GM23248 (cell line): ENCODE results near the gene DAO. TPM values are rescaled to one million over a fixed set of nuclear protein-coding genes. Genes with fewer than 3 reads are reported as not detected.

Experiments used
- DNase-seq: peaks from one replicate; pipeline ENCODE4 v3.0.0-alpha.2; 2015
- H2AFZ ChIP-seq: fragments of 200-600 bp; sonication (generic); 2 replicates; pipeline ENCODE4 v1.6.1; 2016; ENCODE audit warnings: antibody characterized with exemption
- H3F3A ChIP-seq: fragments of 200-600 bp; sonication (generic); 2 replicates; pipeline ENCODE4 v1.6.1; 2016; ENCODE audit warnings: mild to moderate bottlenecking, antibody characterized with exemption, mixed run types; ENCODE audit not compliant: insufficient read depth
- H3K27ac ChIP-seq: fragments of 200-600 bp; sonication (generic); 2 replicates; pipeline ENCODE4 v1.5.1; 2016; ENCODE audit warnings: mild to moderate bottlenecking
- H3K27me3 ChIP-seq: fragments of 200-600 bp; sonication (generic); replicated peaks from 2 replicates; pipeline ENCODE4 v1.6.1; 2016; ENCODE audit warnings: mild to moderate bottlenecking; ENCODE audit not compliant: insufficient read depth
- H3K36me3 ChIP-seq: fragments of 200-600 bp; sonication (generic); 2 replicates; pipeline ENCODE4 v1.6.1; 2016; ENCODE audit warnings: low read depth, mild to moderate bottlenecking
- H3K4me1 ChIP-seq: fragments of 200-600 bp; sonication (generic); 2 replicates; pipeline ENCODE4 v1.6.1; 2016; ENCODE audit warnings: mild to moderate bottlenecking; ENCODE audit not compliant: insufficient read depth
- H3K4me2 ChIP-seq: fragments of 200-600 bp; sonication (generic); one replicate; pipeline ENCODE4 v1.6.1; 2016; ENCODE audit warnings: mild to moderate bottlenecking; ENCODE audit not compliant: unreplicated experiment
- H3K4me3 ChIP-seq: fragments of 200-600 bp; sonication (generic); 2 replicates; pipeline ENCODE4 v1.5.1; 2016; ENCODE audit warnings: mild to moderate bottlenecking
- H3K79me2 ChIP-seq: fragments of 200-600 bp; sonication (generic); 2 replicates; pipeline ENCODE4 v1.6.1; 2016; ENCODE audit warnings: mild to moderate bottlenecking; ENCODE audit not compliant: insufficient read depth
- H3K9ac ChIP-seq: fragments of 200-600 bp; sonication (generic); 2 replicates; pipeline ENCODE4 v1.6.1; 2016; ENCODE audit warnings: mild to moderate bottlenecking
- H3K9me2 ChIP-seq: fragments of 200-600 bp; sonication (generic); 2 replicates; pipeline ENCODE4 v1.6.1; 2016; ENCODE audit warnings: mixed run types, mild to moderate bottlenecking, moderate library complexity; ENCODE audit not compliant: insufficient read depth
- H3K9me3 ChIP-seq: fragments of 200-600 bp; sonication (generic); one replicate; pipeline ENCODE4 v1.6.1; 2017; ENCODE audit warnings: low read depth
- H4K20me1 ChIP-seq: fragments of 200-600 bp; sonication (generic); 2 replicates; pipeline ENCODE4 v1.6.0; 2016; ENCODE audit not compliant: insufficient read depth
- EZH2 ChIP-seq: fragments of 200-600 bp; sonication (generic); IDR thresholded peaks from 2 replicates; pipeline ENCODE4 v1.6.1; 2018; ENCODE audit warnings: antibody characterized with exemption, mild to moderate bottlenecking; ENCODE audit not compliant: insufficient read depth, poor library complexity, severe bottlenecking
- EZH2phosphoT487 ChIP-seq: fragments of 200-600 bp; sonication (generic); IDR thresholded peaks from 2 replicates; pipeline ENCODE4 v1.6.1; 2018; ENCODE audit warnings: antibody characterized with exemption, moderate library complexity, mild to moderate bottlenecking, low read depth; ENCODE audit not compliant: insufficient read depth
- WGBS, 2 experiments: methylation state at CpG; one replicate each; pipeline ENCODE4 v1.1.6; 2015 to 2017; ENCODE audit warnings: low lambda C conversion rate in 2 of 2, low coverage in 1 of 2; ENCODE audit errors: missing lambda C conversion rate in 2 of 2; 5-methylcytosine and 5-hydroxymethylcytosine counted together
- in situ Hi-C: fragments of 300-500 bp; cut with MboI; formaldehyde crosslinking; loops from 2 replicates; pipeline ENCODE4 v1.15.0; 2020
- polyA plus RNA-seq: library from polyadenylated mRNA; unstranded; fragments of >200 nt; fragmentation: Nextera tagmentation; extraction: Ambion mirVana; gene quantifications from 2 replicates; pipeline ENCODE4 v1.2.1, GENCODE V29; 2016
- total RNA-seq: library from RNA; depleted of rRNA; stranded (reverse); fragments of >200 nt; shearing (Covaris generic); gene quantifications from 2 replicates; pipeline ENCODE4 v1.2.3, GENCODE V29; 2014

DAO gene
- total and polyA plus RNA-seq, 2 experiments from 2014 or later = not detected

GRCh38 chr12:108845696-108846095, 34.2 kb upstream of the DAO start:
- DNase-seq = no peak
- TF ChIP-seq EZH2phosphoT487 = no peak
- TF ChIP-seq EZH2 = no peak
- Histone ChIP-seq H3K79me2 (peaks cover 95% of the 10 kb centered on the region), H3K9me3 (no peaks in the 10 kb centered on the region), H3K4me2 (no peak overlapping the region), H4K20me1 (no peaks in the 10 kb centered on the region), H3K4me1 (peaks cover 30% of the 10 kb centered on the region), H3K9ac (peak overlapping the region; percentile 54), H3K36me3 (peaks cover 48% of the 10 kb centered on the region), H3K9me2 (no peaks in the 10 kb centered on the region), H2AFZ (no peak overlapping the region), H3K4me3 (no peak overlapping the region), H3F3A (peaks cover 32% of the 10 kb centered on the region), H3K27me3 (no peaks in the 10 kb centered on the region), H3K27ac (peak overlapping the region; percentile 67)
- in situ Hi-C loops = no loop called here
- WGBS, 2 experiments = 100% methylated on average over 2 of the region's 2 CpGs

GRCh38 chr12:108846290-108846701, 33.6 kb upstream of the DAO start:
- Histone ChIP-seq H3K9me3 (no peaks in the 10 kb centered on the region), H2AFZ (no peak overlapping the region), H4K20me1 (no peaks in the 10 kb centered on the region), H3K27me3 (no peaks in the 10 kb centered on the region), H3K4me1 (peaks cover 33% of the 10 kb centered on the region), H3K9ac (peak overlapping the region; percentile 54), H3K9me2 (no peaks in the 10 kb centered on the region), H3K36me3 (peaks cover 46% of the 10 kb centered on the region), H3K4me2 (peak overlapping the region; percentile 8), H3K79me2 (peaks cover 95% of the 10 kb centered on the region), H3F3A (peaks cover 32% of the 10 kb centered on the region), H3K4me3 (no peak overlapping the region), H3K27ac (peak overlapping the region; percentile 67)
- WGBS, 2 experiments = 15 to 16% methylated on average over 5 of the region's 5 CpGs
- TF ChIP-seq EZH2phosphoT487 (no peak), EZH2 (no peak)
- DNase-seq = peak; percentile 75
- in situ Hi-C loops = no loop called here

- Histone ChIP-seq H3K4me1 (peaks cover 45% of the 10 kb centered on the region), H3K9me3 (no peaks in the 10 kb centered on the region), H3K4me2 (no peak overlapping the region), H3K9ac (no peak overlapping the region; the same call in 1 of the 2 replicates), H3K79me2 (peaks cover 95% of the 10 kb centered on the region), H2AFZ (no peak overlapping the region), H3F3A (peaks cover 37% of the 10 kb centered on the region), H3K27me3 (no peaks in the 10 kb centered on the region), H4K20me1 (no peaks in the 10 kb centered on the region), H3K4me3 (no peak overlapping the region), H3K27ac (no peak overlapping the region), H3K36me3 (peaks cover 48% of the 10 kb centered on the region), H3K9me2 (no peaks in the 10 kb centered on the region)
- WGBS, 2 experiments = 88 to 93% methylated on average over 9 to 10 of the region's 10 CpGs
- TF ChIP-seq EZH2phosphoT487 = no peak
- no peak for TF ChIP-seq EZH2
- DNase-seq = no peak
- in situ Hi-C loops = no loop called here
These were observed 32.2 kb upstream of the DAO start for GRCh38 chr12:108847705-108848104.

GRCh38 chr12:108849660-108850059, 30.2 kb upstream of the DAO start:
- peak; percentile 49 for DNase-seq
- Histone ChIP-seq H3K4me2 (peak overlapping the region; percentile 30), H3K79me2 (peaks cover 90% of the 10 kb centered on the region), H3K27ac (peak overlapping the region; percentile 43), H3K9ac (peak overlapping the region; percentile 17), H3K36me3 (peaks cover 32% of the 10 kb centered on the region), H3K27me3 (no peaks in the 10 kb centered on the region), H3F3A (peaks cover 52% of the 10 kb centered on the region), H3K4me1 (peaks cover 62% of the 10 kb centered on the region), H4K20me1 (no peaks in the 10 kb centered on the region), H3K9me3 (no peaks in the 10 kb centered on the region), H3K9me2 (no peaks in the 10 kb centered on the region), H2AFZ (no peak overlapping the region), H3K4me3 (no peak overlapping the region)
- in situ Hi-C loops = no loop called here
- no peak for TF ChIP-seq EZH2
- no peak for TF ChIP-seq EZH2phosphoT487
